NAMALWA (cell line): ENCODE results near the gene GRK2.

Experiments used
- DNase-seq: peaks from one replicate; pipeline ENCODE4 v3.0.0-alpha.2; 2015; ENCODE audit warnings: low spot score

GRK2 gene

GRCh38 chr11:67270256-67271204, 4.3 kb downstream of the GRK2 start:
- peak; percentile 50 for DNase-seq

GRCh38 chr11:67271205-67271540, 4.9 kb downstream of the GRK2 start:
- no peak for DNase-seq

- peak; percentile 52 for DNase-seq
These were observed 5.4 kb downstream of the GRK2 start for GRCh38 chr11:67271541-67272284.

DNA sequence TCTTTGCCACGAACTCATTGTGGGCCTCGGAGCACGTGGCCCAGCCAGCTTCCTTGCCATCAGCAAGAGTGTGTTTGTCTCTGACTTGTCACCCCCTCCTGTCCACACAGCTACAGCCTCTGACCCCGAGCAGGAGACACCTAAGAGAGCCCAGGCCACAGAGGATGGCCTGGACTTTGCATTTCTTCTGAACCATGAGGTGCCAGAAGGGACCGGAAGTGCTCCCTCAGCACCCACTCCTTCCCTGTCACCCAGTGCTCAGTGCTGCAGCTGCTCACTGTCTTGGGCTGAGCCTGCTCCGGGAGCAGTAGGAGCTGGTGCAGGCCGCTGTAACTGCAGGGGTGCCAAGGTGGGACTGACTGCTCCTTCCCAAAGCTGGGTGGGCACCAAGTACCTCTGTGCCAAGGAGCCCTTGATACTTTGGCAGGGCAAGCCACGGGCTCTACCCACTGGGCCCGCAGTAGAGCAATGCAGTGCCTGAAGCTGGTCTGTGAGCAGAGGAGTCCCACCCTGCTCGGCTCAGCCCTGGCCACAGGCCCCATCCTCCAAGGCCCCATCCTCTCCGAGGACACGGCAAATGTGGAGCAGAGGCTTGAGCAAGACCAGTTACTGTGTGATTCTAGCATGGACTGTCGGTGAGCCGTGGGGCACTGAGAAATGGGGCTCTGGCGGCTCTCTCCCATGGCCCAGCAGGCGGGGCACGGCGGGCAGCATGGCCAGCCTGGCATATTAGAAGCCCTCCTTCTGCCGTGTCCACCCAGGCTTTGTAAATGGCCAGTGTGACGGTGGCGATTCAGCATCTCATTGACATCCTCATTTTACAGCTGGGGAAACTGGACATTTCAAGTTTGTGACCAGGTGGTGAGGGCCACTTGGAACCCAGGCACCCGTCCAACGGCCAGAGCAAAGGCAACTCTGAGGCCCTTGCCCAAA, 6.3 kb downstream of the GRK2 start:
- DNase-seq, result peak; percentile 61

- DNase-seq, result peak; percentile 56
These were observed 7.2 kb downstream of the GRK2 start for GRCh38 chr11:67273260-67273990.

DNA sequence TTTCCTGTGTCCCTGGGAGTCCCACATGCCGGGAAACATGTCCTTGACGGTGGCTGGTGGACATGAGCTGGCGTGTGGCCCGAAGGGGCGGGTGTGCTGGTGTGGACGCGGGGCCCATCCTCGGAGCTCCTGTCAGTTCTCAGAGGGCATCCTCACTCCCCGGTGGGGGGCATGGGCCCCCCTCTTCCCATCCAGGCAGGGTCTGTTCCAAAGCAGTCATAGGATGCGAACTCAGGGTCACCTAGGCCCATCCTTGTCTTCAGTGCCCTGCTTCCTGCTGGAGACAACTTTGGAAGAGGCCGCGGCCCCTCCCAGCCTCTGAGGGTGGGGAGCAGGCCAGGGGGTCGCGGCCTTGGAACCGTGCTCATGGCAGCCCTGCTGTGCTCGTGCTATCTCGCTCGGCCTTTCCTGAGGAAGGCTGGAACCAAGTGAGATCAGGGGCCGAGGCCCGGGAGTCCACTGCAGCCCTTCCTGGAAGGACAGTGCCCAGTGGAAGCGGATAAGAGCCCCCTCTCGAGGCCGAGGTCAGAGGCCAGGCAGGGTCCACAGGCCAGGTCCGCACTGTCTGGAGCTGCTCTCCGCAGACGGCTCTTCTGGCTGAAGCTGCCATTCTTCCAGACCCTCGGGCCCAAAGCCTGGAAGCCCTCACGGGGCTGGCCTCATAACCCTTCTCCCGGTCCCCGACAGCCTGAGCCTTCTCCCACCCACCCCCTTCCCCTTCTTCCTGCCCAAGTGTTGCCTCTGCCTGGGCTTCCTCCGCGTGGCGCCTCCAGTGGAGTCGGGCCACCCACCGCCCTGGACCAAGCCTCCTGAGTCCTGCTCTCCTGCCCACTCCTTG, 8.7 kb downstream of the GRK2 start:
- no peak for DNase-seq

DNA sequence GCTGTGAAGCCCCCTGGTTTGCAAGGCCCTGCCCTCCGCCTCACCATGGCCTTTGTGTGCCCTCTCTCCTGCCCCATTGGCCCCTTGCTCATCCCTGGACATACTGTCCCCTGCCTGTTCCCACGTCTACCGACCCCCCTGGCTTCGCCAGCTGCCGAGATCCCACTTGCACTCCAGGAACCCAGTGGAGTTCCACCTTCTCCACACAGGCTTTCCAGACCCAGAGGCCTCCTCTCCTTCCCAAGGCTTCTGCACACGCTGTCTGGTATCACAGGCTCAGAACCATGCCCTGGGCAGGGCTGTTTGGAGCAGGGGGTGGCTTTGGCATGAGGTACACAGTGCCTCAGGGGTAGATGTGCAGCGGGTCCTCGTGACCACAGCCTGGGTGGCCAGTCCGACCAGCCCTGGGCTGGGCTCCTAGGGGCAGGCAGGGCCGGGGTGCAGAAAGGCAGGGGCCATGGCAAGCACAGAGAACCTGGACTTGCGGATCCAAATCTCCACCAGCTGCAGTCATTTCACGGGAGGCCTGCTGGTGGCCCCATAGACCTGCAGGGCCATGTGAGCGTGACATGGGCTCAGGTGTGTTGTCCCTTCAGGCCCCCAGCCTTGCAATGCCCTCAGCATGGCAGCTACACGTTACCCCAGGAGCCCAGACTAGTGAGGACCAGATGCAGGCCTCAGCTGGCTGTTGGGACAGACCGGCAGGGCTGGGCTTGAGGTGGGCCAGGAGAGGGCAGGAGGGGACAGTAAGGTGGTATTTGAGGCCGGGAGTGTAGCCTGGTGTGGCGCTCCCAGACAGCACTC, 9.5 kb downstream of the GRK2 start:
- no peak for DNase-seq

GRCh38 chr11:67276781-67277230, 10.5 kb downstream of the GRK2 start:
- peak; percentile 83 for DNase-seq

- peak; percentile 97 for DNase-seq
These were observed 11.1 kb downstream of the GRK2 start for GRCh38 chr11:67277231-67277961.

DNA sequence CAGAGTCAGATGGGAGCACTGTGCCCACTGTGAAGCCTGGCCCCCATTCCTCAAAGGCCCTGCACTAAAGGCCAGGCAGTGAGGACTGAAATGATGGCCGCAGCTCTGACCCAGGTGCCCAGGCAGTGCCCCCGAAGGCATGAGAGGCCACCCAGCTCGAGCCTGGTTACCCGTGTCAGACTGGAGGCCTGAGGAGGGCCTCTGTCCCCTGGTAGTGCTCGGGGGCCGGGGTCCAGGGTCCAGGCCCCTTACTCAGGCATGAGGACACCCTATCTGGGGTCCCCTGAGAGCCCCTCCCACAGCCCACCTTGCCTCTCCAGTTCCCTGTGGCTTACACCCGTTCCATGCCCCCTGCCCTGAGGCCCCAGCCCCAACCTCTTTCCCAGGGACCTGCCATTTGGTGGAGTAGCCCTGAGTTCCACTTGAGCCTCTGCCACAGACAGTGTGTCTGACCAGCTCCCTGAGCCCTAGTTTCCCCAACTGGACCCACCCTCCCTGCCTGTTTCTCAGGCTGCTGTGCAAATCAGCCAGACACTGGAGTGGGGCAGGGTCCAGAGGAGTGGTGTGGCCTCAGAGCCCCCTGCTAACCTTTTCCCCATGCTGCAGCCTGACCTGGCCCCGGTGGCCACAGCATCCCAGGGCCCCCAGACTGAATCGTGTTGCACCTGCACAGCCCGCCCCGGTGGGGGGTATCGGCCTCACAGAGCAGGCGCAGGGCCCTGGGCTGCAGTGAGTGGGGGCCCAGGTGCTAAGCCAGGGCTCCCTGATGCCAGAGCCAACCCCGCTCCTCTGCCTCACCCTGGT, 12.1 kb downstream of the GRK2 start:
- DNase-seq, result no peak

DNA sequence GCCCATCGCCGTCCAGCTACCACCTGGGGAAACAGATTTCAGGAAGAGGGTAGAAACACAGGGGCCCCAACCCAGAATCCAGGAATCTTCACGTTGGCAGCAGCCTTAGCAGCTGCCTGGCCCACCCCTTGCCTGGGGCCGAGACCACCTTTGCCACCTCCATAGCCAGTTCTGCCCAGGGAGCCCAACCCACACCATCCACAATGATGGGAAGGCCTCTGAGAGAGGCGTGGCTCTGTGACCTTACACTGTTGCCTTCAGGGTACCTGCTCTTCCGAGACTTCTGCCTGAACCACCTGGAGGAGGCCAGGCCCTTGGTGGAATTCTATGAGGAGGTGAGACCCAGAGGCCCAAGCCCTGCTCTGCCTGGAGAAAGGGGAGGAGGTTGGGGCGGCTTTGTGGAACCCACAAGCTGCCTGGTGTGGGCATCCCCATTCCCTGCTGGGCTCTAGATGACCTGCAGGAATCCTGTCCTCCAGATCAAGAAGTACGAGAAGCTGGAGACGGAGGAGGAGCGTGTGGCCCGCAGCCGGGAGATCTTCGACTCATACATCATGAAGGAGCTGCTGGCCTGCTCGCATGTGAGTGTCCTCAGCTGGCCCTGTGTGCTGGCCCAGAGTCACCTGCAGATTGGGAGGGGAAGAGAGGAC, 12.8 kb downstream of the GRK2 start:
- DNase-seq, result no peak

GRCh38 chr11:67279589-67280340, 13.5 kb downstream of the GRK2 start:
- no peak for DNase-seq

GRCh38 chr11:67280341-67280787, 14.1 kb downstream of the GRK2 start:
- DNase-seq, result no peak

DNA sequence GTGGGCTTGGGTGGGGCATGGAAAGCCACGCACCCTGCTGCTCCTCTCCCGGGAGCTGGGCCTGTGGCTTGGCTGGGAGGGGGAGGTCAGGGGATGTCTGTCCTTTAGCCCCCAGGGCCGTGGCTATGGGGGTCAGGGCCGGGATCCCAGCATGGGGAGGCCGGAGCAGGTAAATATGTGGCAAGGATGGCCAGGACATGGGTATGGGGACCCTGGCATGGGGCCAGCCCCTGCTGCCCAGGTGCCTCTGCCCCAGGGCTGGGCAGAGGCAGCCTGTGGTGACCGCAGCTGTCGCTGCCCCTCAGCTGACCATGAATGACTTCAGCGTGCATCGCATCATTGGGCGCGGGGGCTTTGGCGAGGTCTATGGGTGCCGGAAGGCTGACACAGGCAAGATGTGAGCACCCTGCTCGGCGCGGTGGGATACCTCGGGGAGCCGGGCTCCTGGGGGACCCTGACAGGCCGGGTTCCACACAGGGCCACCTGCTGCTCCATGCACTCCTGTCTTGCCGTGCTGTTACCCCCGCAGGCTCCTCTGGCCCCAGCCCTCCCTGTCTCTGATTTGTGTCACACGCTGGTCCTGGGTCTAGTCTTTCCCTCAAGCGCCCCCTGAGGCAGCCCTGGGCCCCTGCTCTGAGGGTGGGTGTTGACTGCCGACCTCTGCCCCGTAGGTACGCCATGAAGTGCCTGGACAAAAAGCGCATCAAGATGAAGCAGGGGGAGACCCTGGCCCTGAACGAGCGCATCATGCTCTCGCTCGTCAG, 14.7 kb downstream of the GRK2 start:
- no peak for DNase-seq

DNA sequence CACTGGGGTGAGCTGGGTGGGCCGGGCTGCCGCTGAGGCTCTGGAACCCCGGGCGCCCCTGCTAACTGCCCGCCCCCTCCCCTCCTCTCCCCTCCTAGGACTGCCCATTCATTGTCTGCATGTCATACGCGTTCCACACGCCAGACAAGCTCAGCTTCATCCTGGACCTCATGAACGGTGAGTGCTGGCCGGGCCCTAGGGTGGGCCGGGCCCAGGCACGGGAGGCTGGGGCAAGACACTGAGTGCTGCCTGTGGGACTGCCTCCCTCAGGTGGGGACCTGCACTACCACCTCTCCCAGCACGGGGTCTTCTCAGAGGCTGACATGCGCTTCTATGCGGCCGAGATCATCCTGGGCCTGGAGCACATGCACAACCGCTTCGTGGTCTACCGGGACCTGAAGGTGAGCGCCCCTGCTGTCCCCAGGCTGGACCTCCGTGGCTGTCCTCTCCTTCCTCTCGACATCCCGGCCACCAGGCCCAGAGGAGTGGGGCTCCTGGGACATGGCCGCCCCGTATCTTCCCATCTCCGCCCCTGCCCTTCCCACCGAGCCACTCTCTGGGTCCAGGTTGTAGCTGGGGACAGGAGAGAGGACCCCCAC, 15.4 kb downstream of the GRK2 start:
- DNase-seq, result no peak
